ENCODE results near the gene GPRC5B.

The GPRC5B gene

DNA sequence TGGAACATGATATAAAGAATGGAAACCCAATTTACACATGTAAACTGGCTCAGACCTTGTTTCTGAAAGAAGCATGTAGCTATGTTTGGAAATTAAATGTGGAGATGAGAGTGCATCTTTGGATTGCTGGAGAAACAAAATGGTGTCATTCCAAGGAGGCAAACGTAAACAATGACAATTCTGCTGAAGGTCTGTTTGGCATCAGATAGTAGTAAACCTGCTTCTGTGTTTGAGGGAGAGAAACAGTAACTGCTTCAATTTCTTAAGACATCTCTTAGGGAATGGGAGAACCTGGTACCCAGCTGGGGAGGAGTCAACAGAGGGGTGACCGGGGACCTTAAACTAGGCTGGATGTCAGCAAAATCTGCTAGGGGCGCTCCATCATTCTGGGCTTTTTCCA is 23.5 kb downstream of the GPRC5B start:
- ATAC-seq (ENCODE audit: low read depth) (no peak), DNase-seq (ENCODE audit: low spot score) (no peak)
- H3K36me3 ChIP-seq (ENCODE audit: low read depth): no peaks in the 10 kb centered on the region
- H3K27me3 ChIP-seq (ENCODE audit: insufficient read depth, poor library complexity, severe bottlenecking): no peaks in the 10 kb centered on the region
- TF ChIP-seq, protein P1, sequence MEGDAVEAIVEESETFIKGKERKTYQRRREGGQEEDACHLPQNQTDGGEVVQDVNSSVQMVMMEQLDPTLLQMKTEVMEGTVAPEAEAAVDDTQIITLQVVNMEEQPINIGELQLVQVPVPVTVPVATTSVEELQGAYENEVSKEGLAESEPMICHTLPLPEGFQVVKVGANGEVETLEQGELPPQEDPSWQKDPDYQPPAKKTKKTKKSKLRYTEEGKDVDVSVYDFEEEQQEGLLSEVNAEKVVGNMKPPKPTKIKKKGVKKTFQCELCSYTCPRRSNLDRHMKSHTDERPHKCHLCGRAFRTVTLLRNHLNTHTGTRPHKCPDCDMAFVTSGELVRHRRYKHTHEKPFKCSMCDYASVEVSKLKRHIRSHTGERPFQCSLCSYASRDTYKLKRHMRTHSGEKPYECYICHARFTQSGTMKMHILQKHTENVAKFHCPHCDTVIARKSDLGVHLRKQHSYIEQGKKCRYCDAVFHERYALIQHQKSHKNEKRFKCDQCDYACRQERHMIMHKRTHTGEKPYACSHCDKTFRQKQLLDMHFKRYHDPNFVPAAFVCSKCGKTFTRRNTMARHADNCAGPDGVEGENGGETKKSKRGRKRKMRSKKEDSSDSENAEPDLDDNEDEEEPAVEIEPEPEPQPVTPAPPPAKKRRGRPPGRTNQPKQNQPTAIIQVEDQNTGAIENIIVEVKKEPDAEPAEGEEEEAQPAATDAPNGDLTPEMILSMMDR (IDR thresholded peaks at IDR 0.05; ENCODE audit: poor library complexity, severe bottlenecking): no peak
- H3K9me3 ChIP-seq (ENCODE audit: severe bottlenecking): no peaks in the 10 kb centered on the region
- no peak overlapping the region for H3K27ac ChIP-seq (ENCODE audit: poor library complexity, severe bottlenecking)
- H3K4me3 ChIP-seq (ENCODE audit: severe bottlenecking): no peak overlapping the region
- H3K4me1 ChIP-seq (ENCODE audit: insufficient read depth, poor library complexity, severe bottlenecking): no peaks in the 10 kb centered on the region

DNA sequence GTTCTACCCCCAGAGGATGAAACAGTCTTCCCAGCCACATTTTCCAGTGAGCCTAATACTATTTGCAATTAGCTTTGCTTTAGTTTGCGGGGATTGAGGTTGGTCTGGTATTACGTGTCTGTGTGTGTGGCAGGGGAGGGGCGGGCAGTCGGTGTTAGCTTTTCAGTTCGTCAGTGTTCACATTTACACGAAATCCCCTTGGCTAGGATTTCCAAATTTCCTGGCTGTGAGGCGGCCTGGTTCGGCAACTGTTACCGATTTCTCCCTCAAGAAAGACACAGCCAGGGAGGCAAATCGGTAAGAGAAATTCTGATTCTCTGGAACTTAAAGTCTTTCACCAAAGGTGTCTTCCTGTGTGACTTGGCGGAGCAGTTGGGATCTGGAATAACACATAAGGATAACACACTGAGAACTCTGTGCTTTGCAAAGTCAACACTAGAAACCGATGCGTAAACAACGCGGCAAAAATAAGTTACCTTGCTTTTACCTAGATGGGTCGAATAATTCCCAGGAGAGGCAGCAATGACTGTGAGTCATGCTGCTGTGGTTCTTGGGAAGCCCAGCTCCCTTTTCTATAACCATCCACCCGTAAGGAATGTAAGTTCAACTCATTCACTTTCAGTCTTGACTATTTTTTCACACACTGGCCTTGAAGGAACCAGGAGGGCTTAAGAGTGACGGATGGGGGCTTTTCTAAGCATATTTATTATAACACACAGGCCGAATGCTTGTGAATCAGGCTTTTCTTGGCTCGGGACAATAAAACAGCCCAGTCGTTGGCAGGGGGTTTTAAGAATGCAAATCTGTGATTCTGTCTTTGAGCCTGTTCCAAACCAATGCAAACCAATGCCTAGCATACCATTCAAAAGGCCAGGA is 24.2 kb downstream of the GPRC5B start:
- H3K27ac ChIP-seq (ENCODE audit: poor library complexity, severe bottlenecking): no peak overlapping the region

GRCh38 chr16:19859603-19860002 is 25.0 kb downstream of the GPRC5B start:
- no peak for ATAC-seq (ENCODE audit: low read depth)

More for the DNA sequence above, 24.2 kb downstream of the GPRC5B start:
- ATAC-seq (ENCODE audit: low read depth) (peak; percentile 54; the same call in 2 of the 3 replicates), DNase-seq (ENCODE audit: low spot score) (no peak)
- TF ChIP-seq, protein P1 (IDR thresholded peaks at IDR 0.05; ENCODE audit: poor library complexity, severe bottlenecking): no peak
- Histone ChIP-seq H3K27me3 (ENCODE audit: insufficient read depth, poor library complexity, severe bottlenecking) (no peaks in the 10 kb centered on the region), H3K9me3 (ENCODE audit: severe bottlenecking) (no peaks in the 10 kb centered on the region), H3K4me1 (ENCODE audit: insufficient read depth, poor library complexity, severe bottlenecking) (no peaks in the 10 kb centered on the region), H3K36me3 (ENCODE audit: low read depth) (no peaks in the 10 kb centered on the region), H3K4me3 (ENCODE audit: severe bottlenecking) (no peak overlapping the region)

DNA sequence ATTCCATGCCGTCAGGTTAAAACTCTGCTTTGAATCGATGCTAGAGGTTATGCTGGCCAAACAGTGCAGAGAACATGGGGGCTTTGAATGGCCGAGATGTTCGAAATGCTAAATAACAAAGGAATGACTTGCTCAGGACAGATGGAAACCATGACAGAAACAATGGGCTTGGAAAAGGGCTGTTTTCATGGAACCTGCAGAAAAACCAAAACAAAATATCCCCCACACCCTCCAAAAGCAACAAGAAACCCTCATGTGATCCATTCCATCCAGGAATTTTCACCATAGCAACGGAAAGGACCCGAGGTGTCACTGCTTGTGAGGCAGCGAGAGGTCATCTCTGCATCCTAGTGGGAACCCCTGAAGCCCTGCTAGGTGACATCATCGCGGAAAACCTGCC is 25.5 kb downstream of the GPRC5B start:
- DNase-seq (ENCODE audit: low spot score) (no peak), ATAC-seq (ENCODE audit: low read depth) (no peak)
- TF ChIP-seq, protein P1 (IDR thresholded peaks at IDR 0.05; ENCODE audit: poor library complexity, severe bottlenecking): no peak
- Histone ChIP-seq H3K4me3 (ENCODE audit: severe bottlenecking) (no peak overlapping the region), H3K9me3 (ENCODE audit: severe bottlenecking) (no peaks in the 10 kb centered on the region), H3K27me3 (ENCODE audit: insufficient read depth, poor library complexity, severe bottlenecking) (no peaks in the 10 kb centered on the region), H3K4me1 (ENCODE audit: insufficient read depth, poor library complexity, severe bottlenecking) (no peaks in the 10 kb centered on the region), H3K36me3 (ENCODE audit: low read depth) (no peaks in the 10 kb centered on the region), H3K27ac (ENCODE audit: poor library complexity, severe bottlenecking) (no peak overlapping the region)

More at GRCh38 chr16:19859603-19860002, 25.0 kb downstream of the GPRC5B start:
- no peaks in the 10 kb centered on the region for H3K4me1 ChIP-seq (ENCODE audit: insufficient read depth, poor library complexity, severe bottlenecking)
- H3K9me3 ChIP-seq (ENCODE audit: severe bottlenecking): no peaks in the 10 kb centered on the region
- H3K4me3 ChIP-seq (ENCODE audit: severe bottlenecking): no peak overlapping the region
- no peak for DNase-seq (ENCODE audit: low spot score)
- TF ChIP-seq, protein P1 (IDR thresholded peaks at IDR 0.05; ENCODE audit: poor library complexity, severe bottlenecking): no peak
- no peaks in the 10 kb centered on the region for H3K36me3 ChIP-seq (ENCODE audit: low read depth)
- no peak overlapping the region for H3K27ac ChIP-seq (ENCODE audit: poor library complexity, severe bottlenecking)
- H3K27me3 ChIP-seq (ENCODE audit: insufficient read depth, poor library complexity, severe bottlenecking): no peaks in the 10 kb centered on the region
